ENCODE results near the gene ABCA2. TPM values are rescaled to one million over a fixed set of nuclear protein-coding genes. Genes with fewer than 3 reads are reported as not detected.

The ABCA2 gene
- polyA plus RNA-seq, 1 of the 3 experiments (the other 2 are of a cell fraction) = 34.7 TPM

- Histone ChIP-seq H3K9me3 (no peaks in the 10 kb centered on the region), H3K79me2 (ENCODE audit: insufficient read depth) (no peaks in the 10 kb centered on the region), H3K36me3 (replicated peaks in 1 of 2; ENCODE audit: control insufficient read depth in 1 of 2, insufficient read depth in 2 of 2, low read length in 1 of 2) (peaks cover 0 to 15% of the 10 kb centered on the region in 2 experiments), H3K4me3 (ENCODE audit: low read depth in 2 of 2, low read length in 1 of 2) (no peak overlapping the region), H3K27ac (ENCODE audit: low read depth in 2 of 2, low read length in 1 of 2) (no peak overlapping the region), H4K20me1 (ENCODE audit: insufficient read depth) (no peaks in the 10 kb centered on the region), H3F3A (replicated peaks; ENCODE audit: insufficient read depth) (no peaks in the 10 kb centered on the region), H3K9me2 (no peaks in the 10 kb centered on the region), H3K27me3 (ENCODE audit: insufficient read depth) (no peaks in the 10 kb centered on the region), H3K9ac (no peak overlapping the region), H3K4me2 (no peak overlapping the region), H3K4me1 (ENCODE audit: control insufficient read depth in 1 of 2, insufficient read depth in 2 of 2, low read depth in 1 of 2, low read length in 1 of 2) (no peaks in the 10 kb centered on the region), H2AFZ (ENCODE audit: low read depth) (no peak overlapping the region)
- WGBS (ENCODE audit: low lambda C conversion rate) = 97% methylated on average over 24 of the region's 24 CpGs
- TF ChIP-seq JUND (IDR thresholded peaks at IDR 0.05) = no peak
- no peak for TF ChIP-seq CHD2 (IDR thresholded peaks at IDR 0.05; ENCODE audit: low read length, partially characterized antibody)
- TF ChIP-seq EZH2phosphoT487 (IDR thresholded peaks at IDR 0.05; ENCODE audit: borderline replicate concordance, low read depth) = no peak
- no peak for TF ChIP-seq CTCF (IDR thresholded peaks at IDR 0.05)
- TF ChIP-seq FOXM1 (IDR thresholded peaks at IDR 0.05; ENCODE audit: low read depth) = no peak
- TF ChIP-seq ELF1 (IDR thresholded peaks at IDR 0.05) = no peak
- no peak for TF ChIP-seq TCF12 (IDR thresholded peaks at IDR 0.05)
- DNase-seq = no peak
- CTCF ChIA-PET = interaction anchor here (1.1 to 2.2 kb wide), 3 partner anchors 18 to 63 kb away, joined by 3 to 10 read pairs (median 3); no protein-coding TSS in a partner anchor
- POLR2A ChIA-PET = no interaction called here
These were observed 16.9 kb downstream of the ABCA2 start for GRCh38 chr9:137011156-137011555.

GRCh38 chr9:137009938-137010732 is 17.9 kb downstream of the ABCA2 start:
- CTCF ChIA-PET = interaction anchor here (0.7 to 2.2 kb wide), 5 partner anchors 18 to 37 kb away, joined by 3 to 10 read pairs (median 6); partner anchors contain the start of genes ABCA2 and PAXX

More at GRCh38 chr9:137009938-137010732, 17.9 kb downstream of the ABCA2 start:
- H3K9me2 ChIP-seq = no peaks in the 10 kb centered on the region
- no peaks in the 10 kb centered on the region for H3K4me1 ChIP-seq (ENCODE audit: control insufficient read depth in 1 of 2, insufficient read depth in 2 of 2, low read depth in 1 of 2, low read length in 1 of 2)
- no peak overlapping the region for H3K4me2 ChIP-seq
- TF ChIP-seq REST (IDR thresholded peaks at IDR 0.05; ENCODE audit: low read depth, low read length) (no peak), ZBTB33 (IDR thresholded peaks at IDR 0.05; ENCODE audit: borderline replicate concordance, low read depth) (no peak), SIN3A (IDR thresholded peaks at IDR 0.05; ENCODE audit: borderline replicate concordance, low read depth, low read length) (no peak), IRF3 (IDR thresholded peaks at IDR 0.05; ENCODE audit: low read depth, low read length) (no peak)
- no peak for DNase-seq
- no peaks in the 10 kb centered on the region for H3K79me2 ChIP-seq (ENCODE audit: insufficient read depth)
- no peaks in the 10 kb centered on the region for H3K27me3 ChIP-seq (ENCODE audit: insufficient read depth)
- no peaks in the 10 kb centered on the region for H4K20me1 ChIP-seq (ENCODE audit: insufficient read depth)
- H3F3A ChIP-seq (replicated peaks; ENCODE audit: insufficient read depth) = no peaks in the 10 kb centered on the region
- H2AFZ ChIP-seq (ENCODE audit: low read depth) = no peak overlapping the region
- no peak overlapping the region for H3K27ac ChIP-seq (ENCODE audit: low read depth in 2 of 2, low read length in 1 of 2)
- peaks cover 0 to 10% of the 10 kb centered on the region in 2 experiments for H3K36me3 ChIP-seq (replicated peaks in 1 of 2; ENCODE audit: control insufficient read depth in 1 of 2, insufficient read depth in 2 of 2, low read length in 1 of 2)
- POLR2A ChIA-PET = no interaction called here
- 97% methylated on average over 12 of the region's 49 CpGs for WGBS (ENCODE audit: low lambda C conversion rate)
- no peak overlapping the region for H3K9ac ChIP-seq
- no peak overlapping the region for H3K4me3 ChIP-seq (ENCODE audit: low read depth in 2 of 2, low read length in 1 of 2)
- no peaks in the 10 kb centered on the region for H3K9me3 ChIP-seq

All from SK-N-SH (cell line).